ENCODE data around the gene SORCS1. TPM values are rescaled to one million over a fixed set of nuclear protein-coding genes. Genes with fewer than 3 reads are reported as not detected.
A peak's percentile ranks its signal among the peaks of the same experiment; 100 is the strongest.

The SORCS1 gene
- total RNA-seq, 1 experiment from 2014 or later = 0.11 TPM

- intact Hi-C loops (cut with micrococcal nuclease) = no loop called here
- H3K27me3 ChIP-seq (ENCODE audit: low read length) = peaks cover 65% of the 10 kb centered on the region
- H4K20me1 ChIP-seq (ENCODE audit: low read length) = no peaks in the 10 kb centered on the region
- no peak overlapping the region for H3K4me3 ChIP-seq (ENCODE audit: low read length)
- no peak overlapping the region for H3K4me2 ChIP-seq (ENCODE audit: low read length)
- no peak overlapping the region for H3K27ac ChIP-seq (ENCODE audit: low read length)
- no peak overlapping the region for H3K9ac ChIP-seq (ENCODE audit: low read length)
- no peaks in the 10 kb centered on the region for H3K4me1 ChIP-seq (ENCODE audit: insufficient read depth, low read length)
- no peak for DNase-seq
- ChIA-PET POLR2A (ENCODE audit: unreplicated experiment) (no interaction called here), CTCF (no interaction called here)
- no peaks in the 10 kb centered on the region for H3F3A ChIP-seq (ENCODE audit: low read length, unreplicated experiment)
- no peaks in the 10 kb centered on the region for H3K9me2 ChIP-seq (replicated peaks; ENCODE audit: low read length)
- no peaks in the 10 kb centered on the region for H3K79me2 ChIP-seq (ENCODE audit: low read length)
- no peak for ATAC-seq
- H2AFZ ChIP-seq (ENCODE audit: low read length) = no peak overlapping the region
- no peaks in the 10 kb centered on the region for H3K36me3 ChIP-seq (ENCODE audit: low read depth, low read length)
- TF ChIP-seq EZH2phosphoT487 (IDR thresholded peaks at IDR 0.05; ENCODE audit: borderline replicate concordance, low read length) = no peak
- no peak for TF ChIP-seq EZH2 (IDR thresholded peaks at IDR 0.05; ENCODE audit: low read length, unreplicated experiment)
- TF ChIP-seq, protein P1, sequence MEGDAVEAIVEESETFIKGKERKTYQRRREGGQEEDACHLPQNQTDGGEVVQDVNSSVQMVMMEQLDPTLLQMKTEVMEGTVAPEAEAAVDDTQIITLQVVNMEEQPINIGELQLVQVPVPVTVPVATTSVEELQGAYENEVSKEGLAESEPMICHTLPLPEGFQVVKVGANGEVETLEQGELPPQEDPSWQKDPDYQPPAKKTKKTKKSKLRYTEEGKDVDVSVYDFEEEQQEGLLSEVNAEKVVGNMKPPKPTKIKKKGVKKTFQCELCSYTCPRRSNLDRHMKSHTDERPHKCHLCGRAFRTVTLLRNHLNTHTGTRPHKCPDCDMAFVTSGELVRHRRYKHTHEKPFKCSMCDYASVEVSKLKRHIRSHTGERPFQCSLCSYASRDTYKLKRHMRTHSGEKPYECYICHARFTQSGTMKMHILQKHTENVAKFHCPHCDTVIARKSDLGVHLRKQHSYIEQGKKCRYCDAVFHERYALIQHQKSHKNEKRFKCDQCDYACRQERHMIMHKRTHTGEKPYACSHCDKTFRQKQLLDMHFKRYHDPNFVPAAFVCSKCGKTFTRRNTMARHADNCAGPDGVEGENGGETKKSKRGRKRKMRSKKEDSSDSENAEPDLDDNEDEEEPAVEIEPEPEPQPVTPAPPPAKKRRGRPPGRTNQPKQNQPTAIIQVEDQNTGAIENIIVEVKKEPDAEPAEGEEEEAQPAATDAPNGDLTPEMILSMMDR (conservative IDR thresholded peaks at IDR 0.05; ENCODE audit: low read depth, low read length) = no peak
- H3K9me3 ChIP-seq (ENCODE audit: low read length) = no peaks in the 10 kb centered on the region
- no TSS peak for BruUV-seq (replicated peaks)
Observed at GRCh38 chr10:106696239-106696638, 468.3 kb downstream of the SORCS1 start.

DNA sequence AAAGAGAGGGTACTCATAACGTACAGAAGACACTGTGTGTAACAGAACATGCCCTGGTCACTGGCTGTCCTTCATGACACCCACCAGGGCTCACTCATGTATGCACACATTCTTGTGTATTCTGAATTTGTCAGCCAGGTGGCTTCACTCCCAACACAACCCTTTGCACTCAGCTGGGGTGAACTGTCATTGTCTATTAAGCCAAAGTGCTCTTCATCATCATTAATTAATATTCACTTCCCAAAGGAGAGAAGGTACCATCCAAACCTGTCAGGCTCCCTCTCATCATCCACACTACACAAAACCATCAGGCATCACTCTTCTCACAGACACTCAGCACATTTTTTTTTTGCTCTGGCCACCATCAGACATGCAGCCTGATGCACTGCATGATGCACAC, 469.8 kb downstream of the SORCS1 start:
- BruUV-seq (replicated peaks) = no TSS peak
- H2AFZ ChIP-seq (ENCODE audit: low read length) = no peak overlapping the region
- H3K27ac ChIP-seq (ENCODE audit: low read length) = no peak overlapping the region
- no peaks in the 10 kb centered on the region for H3K9me2 ChIP-seq (replicated peaks; ENCODE audit: low read length)
- peaks cover 66% of the 10 kb centered on the region for H3K27me3 ChIP-seq (ENCODE audit: low read length)
- no peaks in the 10 kb centered on the region for H3K36me3 ChIP-seq (ENCODE audit: low read depth, low read length)
- ChIA-PET CTCF (interaction anchor here (0.5 kb wide), 1 partner anchor 1935 kb away, joined by 3 read pairs; no protein-coding TSS in a partner anchor), POLR2A (ENCODE audit: unreplicated experiment) (no interaction called here)
- no peaks in the 10 kb centered on the region for H3K4me1 ChIP-seq (ENCODE audit: insufficient read depth, low read length)
- TF ChIP-seq, protein P1 (conservative IDR thresholded peaks at IDR 0.05; ENCODE audit: low read depth, low read length) = no peak
- H4K20me1 ChIP-seq (ENCODE audit: low read length) = no peaks in the 10 kb centered on the region
- no peaks in the 10 kb centered on the region for H3F3A ChIP-seq (ENCODE audit: low read length, unreplicated experiment)
- H3K9me3 ChIP-seq (ENCODE audit: low read length) = no peaks in the 10 kb centered on the region
- no peak overlapping the region for H3K9ac ChIP-seq (ENCODE audit: low read length)
- H3K4me2 ChIP-seq (ENCODE audit: low read length) = no peak overlapping the region
- DNase-seq (no peak), ATAC-seq (no peak)
- intact Hi-C loops (cut with micrococcal nuclease) = no loop called here
- no peaks in the 10 kb centered on the region for H3K79me2 ChIP-seq (ENCODE audit: low read length)
- H3K4me3 ChIP-seq (ENCODE audit: low read length) = no peak overlapping the region

DNA sequence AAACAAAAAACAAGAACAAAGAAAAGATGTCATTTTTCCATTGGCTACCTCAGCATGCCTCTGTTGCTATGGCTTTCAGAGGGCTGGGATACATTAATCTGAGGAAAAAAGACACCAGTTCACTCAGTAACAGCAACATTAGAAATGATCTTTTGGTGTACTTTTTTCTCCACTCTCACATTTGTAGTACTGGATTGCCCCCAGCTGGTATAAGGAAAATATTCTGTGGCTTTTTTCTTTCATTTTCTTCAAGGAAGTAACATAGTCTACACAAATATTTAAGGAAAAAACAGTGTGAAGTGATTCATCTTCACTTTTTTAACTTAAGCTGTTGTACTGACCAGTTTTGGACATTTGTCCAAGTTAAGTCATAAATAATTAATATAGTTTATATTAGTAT, 482.3 kb downstream of the SORCS1 start:
- Histone ChIP-seq H3K9me3 (ENCODE audit: low read length) (no peaks in the 10 kb centered on the region), H3K4me3 (ENCODE audit: low read length) (no peak overlapping the region), H3K36me3 (ENCODE audit: low read depth, low read length) (no peaks in the 10 kb centered on the region), H3K9me2 (replicated peaks; ENCODE audit: low read length) (no peaks in the 10 kb centered on the region), H3K4me1 (ENCODE audit: insufficient read depth, low read length) (no peaks in the 10 kb centered on the region; the same call in 1 of the 2 replicates), H3K79me2 (ENCODE audit: low read length) (no peaks in the 10 kb centered on the region), H4K20me1 (ENCODE audit: low read length) (no peaks in the 10 kb centered on the region), H3K4me2 (ENCODE audit: low read length) (no peak overlapping the region), H2AFZ (ENCODE audit: low read length) (no peak overlapping the region), H3K27me3 (ENCODE audit: low read length) (peaks cover 23% of the 10 kb centered on the region; the same call in 1 of the 2 replicates), H3K27ac (ENCODE audit: low read length) (no peak overlapping the region), H3F3A (ENCODE audit: low read length, unreplicated experiment) (no peaks in the 10 kb centered on the region), H3K9ac (ENCODE audit: low read length) (no peak overlapping the region)
- CTCF ChIA-PET = no interaction called here
- no TSS peak for BruUV-seq (replicated peaks)
- intact Hi-C loops (cut with micrococcal nuclease) = loop anchor here (2.0 kb wide), 1 partner anchor 57 kb away; no protein-coding TSS in a partner anchor
- ATAC-seq (no peak), DNase-seq (peak; percentile 45)
- POLR2A ChIA-PET (ENCODE audit: unreplicated experiment) = no interaction called here
- no peak for TF ChIP-seq EZH2 (IDR thresholded peaks at IDR 0.05; ENCODE audit: low read length, unreplicated experiment)
- TF ChIP-seq, protein P1 (conservative IDR thresholded peaks at IDR 0.05; ENCODE audit: low read depth, low read length) = peak; percentile 53
